Urinary bladder (tissue), 4 donors: Measurements from ENCODE around the gene PLB1. TPM values are rescaled to one million over a fixed set of nuclear protein-coding genes. Genes with fewer than 3 reads are reported as not detected.

Experiments
- DNase-seq: peaks from one replicate; pipeline ENCODE4 v3.0.0-alpha.2; 2015; ENCODE audit errors: extremely low spot score
- H3K27ac ChIP-seq: one replicate; pipeline ENCODE4 v1.5.1; 2013; ENCODE audit warnings: low read depth, mild to moderate bottlenecking, moderate library complexity
- H3K36me3 ChIP-seq: one replicate; pipeline ENCODE4 v1.6.1; 2013; ENCODE audit warnings: mild to moderate bottlenecking, moderate library complexity; ENCODE audit not compliant: insufficient read depth
- H3K4me1 ChIP-seq: one replicate; pipeline ENCODE4 v1.6.1; 2013; ENCODE audit warnings: mild to moderate bottlenecking, moderate library complexity; ENCODE audit not compliant: insufficient read depth
- H3K4me3 ChIP-seq: one replicate; pipeline ENCODE4 v1.5.1; 2013; ENCODE audit warnings: low read depth, low read length
- WGBS: extraction: QIAGEN DNeasy Blood & Tissue Kit; methylation state at CpG from one replicate; pipeline ENCODE4 v1.1.7; 2013; 5-methylcytosine and 5-hydroxymethylcytosine counted together
- polyA plus RNA-seq: library from polyadenylated mRNA; stranded (reverse); fragments of 200-250 nt; gene quantifications from one replicate; pipeline ENCODE4 v1.2.3, GENCODE V29; 2013
- total RNA-seq: library from RNA; depleted of rRNA; stranded (reverse); fragments of >200 nt; gene quantifications from one replicate; pipeline ENCODE4 v1.2.3, GENCODE V29; 2014
- donor health status: healthy with polysubstance abuse.
- donor health status: healthy.

Gene PLB1
- total and polyA plus RNA-seq, 2 donors = 4.7 to 5.0 TPM

DNA sequence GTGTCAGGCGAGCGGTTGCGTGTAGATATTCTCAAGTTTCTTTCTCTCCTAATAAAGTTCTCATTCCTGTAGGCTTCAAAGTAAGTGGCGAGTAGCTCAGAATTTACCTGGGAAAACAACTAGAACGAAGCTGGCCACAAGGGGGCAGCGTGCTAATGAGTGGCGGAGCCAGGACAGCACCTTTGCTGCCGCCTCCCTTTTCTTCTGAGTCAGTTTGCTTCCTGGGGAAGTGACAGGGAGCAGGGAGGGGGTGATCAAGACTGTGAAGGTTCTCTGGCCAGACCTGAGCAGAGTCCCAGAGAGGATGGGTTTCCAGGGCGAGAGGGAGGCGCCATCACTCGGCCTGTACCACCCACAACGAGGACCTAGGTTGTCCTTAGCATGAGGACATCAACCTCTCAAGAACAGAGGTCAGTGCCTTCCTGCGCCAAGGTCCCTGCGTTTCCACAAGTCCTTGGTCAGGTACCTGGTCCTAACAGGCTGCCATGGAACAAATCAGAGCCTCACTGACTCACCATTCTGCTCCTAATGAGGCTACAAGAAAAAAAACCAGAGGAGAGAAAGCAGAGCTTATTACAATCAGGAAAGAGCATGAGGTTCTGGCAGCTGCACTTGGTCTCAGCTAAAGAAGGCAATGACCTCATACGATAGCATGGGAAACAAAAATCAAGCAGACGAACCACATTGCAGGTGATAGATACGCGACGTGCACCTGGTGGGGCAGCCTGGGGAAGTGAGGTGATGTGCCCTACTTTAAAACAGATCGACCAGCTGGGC is 98.7 kb downstream of the PLB1 start:
- Histone ChIP-seq H3K4me3 (no peak overlapping the region), H3K27ac (peak overlapping the region; percentile 74), H3K4me1 (no peaks in the 10 kb centered on the region), H3K36me3 (no peaks in the 10 kb centered on the region)
- WGBS = 24% methylated on average over 20 of the region's 20 CpGs
- peak; percentile 55 for DNase-seq

DNA sequence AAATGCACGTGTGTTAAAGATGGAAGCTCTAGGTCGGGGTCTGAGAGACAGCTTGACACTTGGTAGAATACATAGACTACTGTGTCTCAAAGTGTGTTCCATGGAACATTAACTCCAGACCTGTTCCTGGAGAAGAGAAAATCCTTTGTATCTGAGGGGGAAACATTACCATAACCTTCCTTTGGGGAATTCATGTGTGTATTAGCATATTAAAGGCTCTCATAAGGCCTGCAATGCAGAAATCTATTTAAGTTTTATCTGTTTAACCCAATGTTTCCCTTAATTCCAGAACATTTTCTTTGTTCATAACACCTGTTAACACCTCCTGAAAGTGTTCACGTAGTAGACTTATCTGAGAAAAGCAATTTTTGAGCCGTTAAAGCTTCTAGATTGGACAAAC is 99.5 kb downstream of the PLB1 start:
- no peak for DNase-seq
- Histone ChIP-seq H3K4me3 (no peak overlapping the region), H3K27ac (no peak overlapping the region), H3K4me1 (no peaks in the 10 kb centered on the region), H3K36me3 (no peaks in the 10 kb centered on the region)
- 87% methylated on average over 4 of the region's 4 CpGs for WGBS

DNA sequence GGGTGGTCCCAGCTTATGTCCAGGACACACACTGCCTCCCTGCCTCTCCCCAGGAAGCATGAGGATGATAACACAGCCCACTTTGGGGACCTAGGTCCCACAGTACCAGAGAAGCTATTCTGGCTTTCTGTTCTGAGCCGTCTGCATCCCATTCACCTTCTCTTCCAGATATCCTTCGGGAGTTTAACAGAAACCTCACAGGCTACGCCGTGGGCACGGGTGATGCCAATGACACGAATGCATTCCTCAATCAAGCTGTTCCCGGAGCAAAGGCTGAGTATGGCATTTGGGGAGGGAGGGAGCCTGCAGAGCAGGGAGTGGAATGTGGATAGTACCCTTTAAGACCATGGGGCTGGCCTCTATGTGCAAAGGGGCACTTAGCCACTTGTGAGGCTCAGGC is 102.6 kb downstream of the PLB1 start:
- Histone ChIP-seq H3K27ac (no peak overlapping the region), H3K36me3 (no peaks in the 10 kb centered on the region), H3K4me3 (no peak overlapping the region), H3K4me1 (no peaks in the 10 kb centered on the region)
- no peak for DNase-seq
- WGBS = 75% methylated on average over 7 of the region's 7 CpGs

- no peak overlapping the region for H3K4me3 ChIP-seq
- no peak overlapping the region for H3K27ac ChIP-seq
- no peak for DNase-seq
- H3K4me1 ChIP-seq = no peaks in the 10 kb centered on the region
- no peaks in the 10 kb centered on the region for H3K36me3 ChIP-seq
- 96% methylated on average over 5 of the region's 5 CpGs for WGBS
Observed at GRCh38 chr2:28600181-28600580, 104.3 kb downstream of the PLB1 start.

GRCh38 chr2:28601616-28602015 is 105.8 kb downstream of the PLB1 start:
- Histone ChIP-seq H3K4me1 (no peaks in the 10 kb centered on the region), H3K36me3 (no peaks in the 10 kb centered on the region), H3K27ac (no peak overlapping the region), H3K4me3 (no peak overlapping the region)
- 90% methylated on average over 2 of the region's 2 CpGs for WGBS
- DNase-seq = no peak

DNA sequence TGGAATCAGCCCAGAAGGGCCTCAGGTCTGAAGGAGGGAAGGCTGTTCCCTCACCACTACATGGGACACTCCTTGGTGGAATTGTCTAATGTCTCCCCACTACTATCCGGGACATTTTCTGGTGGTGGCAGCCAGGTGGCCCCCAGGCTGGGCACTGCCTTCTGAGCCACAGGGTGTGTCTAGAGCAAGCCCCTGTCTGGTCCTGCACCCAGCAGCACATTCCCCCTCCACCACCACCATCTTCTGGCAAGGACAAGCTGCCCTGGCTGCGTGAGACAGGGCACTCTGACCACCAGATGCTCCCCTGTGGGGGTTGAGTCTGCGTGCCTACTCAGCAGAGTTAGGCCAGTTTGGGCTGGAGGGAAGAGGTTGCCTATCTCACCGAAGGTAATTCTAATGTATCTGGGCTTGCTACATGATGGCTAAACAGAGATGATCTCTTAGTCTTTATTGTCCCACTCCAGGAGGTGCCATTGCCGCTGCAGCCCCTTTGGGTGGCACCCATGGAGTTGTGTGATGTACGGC is 106.3 kb downstream of the PLB1 start:
- Histone ChIP-seq H3K4me1 (no peaks in the 10 kb centered on the region), H3K36me3 (no peaks in the 10 kb centered on the region), H3K4me3 (no peak overlapping the region), H3K27ac (no peak overlapping the region)
- DNase-seq = no peak
- WGBS = 95% methylated on average over 6 of the region's 6 CpGs

DNA sequence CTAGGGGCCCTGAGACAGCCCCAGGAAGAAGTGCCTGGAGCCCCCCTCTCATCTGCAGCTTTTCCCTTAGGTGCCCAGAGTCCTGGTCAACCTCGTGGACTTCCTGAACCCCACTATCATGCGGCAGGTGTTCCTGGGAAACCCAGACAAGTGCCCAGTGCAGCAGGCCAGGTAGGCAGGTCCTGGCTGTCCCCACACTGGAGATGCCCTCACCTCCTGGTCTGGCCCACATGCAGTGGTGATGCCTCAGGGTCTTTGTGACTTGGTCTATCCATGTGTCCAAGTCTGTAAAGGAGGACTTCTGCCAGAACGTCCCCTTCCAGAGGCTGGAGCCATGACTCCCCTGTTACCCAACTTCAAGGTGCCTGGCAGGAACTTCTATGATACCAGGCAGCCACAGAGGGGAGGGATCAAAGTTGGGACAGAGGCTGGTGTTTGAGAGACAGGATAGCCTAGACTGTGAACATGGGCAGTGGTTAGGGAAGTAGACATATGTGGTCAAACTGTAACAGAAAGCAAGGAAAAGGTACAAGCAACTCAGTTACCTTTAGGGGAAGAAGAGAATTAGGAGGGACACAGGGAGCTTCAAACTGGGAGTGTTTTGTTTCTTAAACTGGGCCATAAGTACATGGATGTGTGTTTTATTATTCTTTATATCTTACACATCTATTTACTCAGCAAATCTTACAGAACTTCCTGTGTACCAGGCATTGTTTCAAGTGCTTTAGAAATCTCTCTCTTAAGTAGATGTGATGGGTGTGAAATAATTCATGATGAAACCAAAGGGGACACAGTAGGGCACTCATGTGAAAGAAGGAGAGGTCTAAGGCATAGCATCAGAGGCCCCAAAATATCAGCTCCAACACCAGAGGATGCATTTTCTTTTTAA is 107.1 kb downstream of the PLB1 start:
- WGBS = 92% methylated on average over 3 of the region's 3 CpGs
- no peaks in the 10 kb centered on the region for H3K4me1 ChIP-seq
- no peak for DNase-seq

GRCh38 chr2:28603821-28604220 is 108.0 kb downstream of the PLB1 start:
- Histone ChIP-seq H3K4me1 (no peaks in the 10 kb centered on the region), H3K4me3 (no peak overlapping the region), H3K36me3 (no peaks in the 10 kb centered on the region), H3K27ac (peak overlapping the region; percentile 3)
- no peak for DNase-seq
- WGBS = 92% methylated on average over 10 of the region's 10 CpGs

More for the DNA sequence above, 107.1 kb downstream of the PLB1 start:
- no peaks in the 10 kb centered on the region for H3K36me3 ChIP-seq
- peak overlapping the region; percentile 24 for H3K27ac ChIP-seq
- H3K4me3 ChIP-seq = no peak overlapping the region

DNA sequence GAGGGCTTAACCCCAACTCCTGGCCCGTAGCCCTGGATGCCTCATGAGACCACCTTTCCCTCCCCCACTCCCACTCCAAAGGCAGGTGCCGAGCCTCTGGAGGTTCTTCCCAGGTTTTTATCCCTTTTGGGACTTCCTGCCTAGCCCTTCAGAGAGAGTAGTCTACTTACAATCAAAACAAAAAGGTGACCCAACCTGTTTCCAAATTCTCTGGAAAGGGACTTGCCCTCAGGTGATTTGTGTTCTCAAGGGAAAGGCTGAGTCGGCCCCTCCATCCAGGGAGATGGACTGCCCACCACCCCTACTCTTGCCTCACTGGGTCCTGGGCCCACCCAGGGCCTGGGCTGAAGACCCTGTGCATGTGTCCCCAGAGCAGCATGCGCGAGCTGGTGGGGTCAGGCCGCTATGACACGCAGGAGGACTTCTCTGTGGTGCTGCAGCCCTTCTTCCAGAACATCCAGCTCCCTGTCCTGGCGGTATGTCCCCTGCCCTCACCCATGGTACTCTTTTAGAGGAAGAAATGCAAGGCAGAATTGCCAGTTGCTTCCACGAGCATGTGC is 108.5 kb downstream of the PLB1 start:
- Histone ChIP-seq H3K4me3 (no peak overlapping the region), H3K36me3 (no peaks in the 10 kb centered on the region), H3K27ac (no peak overlapping the region), H3K4me1 (no peaks in the 10 kb centered on the region)
- no peak for DNase-seq
- WGBS = 96% methylated on average over 9 of the region's 9 CpGs

DNA sequence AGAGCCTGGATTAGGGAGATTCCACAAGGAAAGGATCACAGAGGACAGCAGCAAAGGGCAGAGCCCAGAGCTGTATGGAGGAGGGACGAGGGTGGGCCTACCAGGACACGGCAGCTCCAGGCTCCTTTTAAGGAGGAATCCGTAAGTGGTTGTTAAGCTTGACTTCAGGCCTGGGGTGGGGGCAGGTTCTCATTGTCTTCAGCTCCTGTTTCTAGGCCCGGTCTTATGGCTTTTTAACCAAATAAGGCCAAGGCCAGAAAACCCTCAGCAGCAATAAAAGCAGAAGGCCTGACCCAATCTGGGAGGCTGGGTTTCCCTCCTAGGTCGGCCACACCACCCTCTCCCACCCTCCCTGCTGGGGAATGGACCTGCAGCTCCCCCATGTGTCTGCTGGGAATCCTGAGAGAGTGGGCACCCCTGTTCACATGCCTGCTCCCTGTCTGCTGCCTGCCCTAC is 111.2 kb downstream of the PLB1 start:
- H3K4me1 ChIP-seq = no peaks in the 10 kb centered on the region
- no peak overlapping the region for H3K4me3 ChIP-seq
- peak overlapping the region; percentile 34 for H3K27ac ChIP-seq
- H3K36me3 ChIP-seq = no peaks in the 10 kb centered on the region
- no peak for DNase-seq
- WGBS = 25% methylated on average over 5 of the region's 5 CpGs

- Histone ChIP-seq H3K4me1 (no peaks in the 10 kb centered on the region), H3K4me3 (no peak overlapping the region), H3K36me3 (no peaks in the 10 kb centered on the region), H3K27ac (no peak overlapping the region)
- 66% methylated on average over 8 of the region's 8 CpGs for WGBS
- DNase-seq = no peak
Observed at GRCh38 chr2:28607730-28608499, 112.1 kb downstream of the PLB1 start.

DNA sequence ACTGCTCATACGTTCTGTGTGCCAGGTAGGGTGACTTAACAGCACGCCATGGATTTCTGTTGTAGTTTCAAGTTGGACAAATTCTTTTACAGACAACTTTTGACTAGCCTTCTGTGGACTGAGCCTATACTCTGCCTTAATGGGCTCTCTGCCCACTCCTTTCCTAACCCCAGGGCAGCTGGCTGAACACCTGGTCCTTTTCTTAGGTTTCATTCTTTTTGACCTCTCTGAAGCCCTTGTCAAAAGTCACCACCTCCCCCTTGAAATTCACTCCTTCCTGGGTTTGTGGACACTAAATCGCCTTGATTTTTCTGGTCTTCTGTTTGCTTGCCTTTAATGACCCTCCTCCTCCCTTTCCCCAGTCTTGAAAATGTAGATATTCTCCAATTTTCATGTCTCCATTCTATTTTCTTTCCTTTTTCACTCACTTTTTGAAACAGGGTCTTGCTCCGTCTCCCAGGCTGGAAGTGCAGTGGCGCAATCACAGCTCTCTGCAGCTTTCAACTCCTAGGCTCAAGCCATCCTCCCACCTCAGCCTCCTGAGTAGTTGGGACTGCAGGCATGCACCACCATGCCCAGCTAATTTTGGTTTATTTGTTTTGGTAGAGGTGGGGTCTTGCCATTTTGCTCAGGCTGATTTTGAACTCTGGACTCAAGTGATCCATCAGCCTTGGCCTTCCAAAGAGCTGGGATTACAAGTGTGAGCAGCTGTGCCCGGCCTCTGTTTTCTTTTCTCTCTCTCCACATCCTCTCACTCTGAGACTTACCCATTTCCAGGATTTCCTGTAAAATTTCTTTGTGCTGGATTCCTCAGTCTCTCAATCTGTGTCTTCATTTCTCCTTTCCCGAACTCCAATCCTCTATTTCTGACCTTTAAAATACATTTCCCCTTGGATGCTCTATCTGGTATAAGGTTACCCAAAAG is 112.9 kb downstream of the PLB1 start:
- no peak overlapping the region for H3K27ac ChIP-seq
- H3K4me3 ChIP-seq = no peak overlapping the region
- WGBS = 82% methylated on average over 7 of the region's 7 CpGs
- no peaks in the 10 kb centered on the region for H3K36me3 ChIP-seq
- H3K4me1 ChIP-seq = no peaks in the 10 kb centered on the region
- no peak for DNase-seq
